GM19193 (cell line): ENCODE results near the gene STARD5.

Experiments
- POLR2A ChIP-seq: IDR thresholded peaks from 4 replicates; pipeline ENCODE4 v1.6.1; 2011; ENCODE audit not compliant: insufficient read depth, insufficient read length; ENCODE audit errors: extremely low read depth

The STARD5 gene

GRCh38 chr15:81326466-81327212 is 2.7 kb upstream of the STARD5 start:
- no peak for TF ChIP-seq POLR2A

GRCh38 chr15:81323559-81323943 is 390 bp downstream of the STARD5 start:
- no peak for TF ChIP-seq POLR2A

- no peak for TF ChIP-seq POLR2A
Measured at GRCh38 chr15:81322676-81323253, 1.2 kb downstream of the STARD5 start.

GRCh38 chr15:81321667-81322066 is 2.3 kb downstream of the STARD5 start:
- TF ChIP-seq POLR2A = no peak

- TF ChIP-seq POLR2A = no peak
Measured at GRCh38 chr15:81317642-81318017, 6.3 kb downstream of the STARD5 start.

- no peak for TF ChIP-seq POLR2A
Measured at GRCh38 chr15:81316267-81316666, 7.7 kb downstream of the STARD5 start.

GRCh38 chr15:81315452-81316175 is 8.3 kb downstream of the STARD5 start:
- no peak for TF ChIP-seq POLR2A

GRCh38 chr15:81314378-81314777 is 9.6 kb downstream of the STARD5 start:
- no peak for TF ChIP-seq POLR2A

GRCh38 chr15:81313686-81314085 is 10.3 kb downstream of the STARD5 start:
- TF ChIP-seq POLR2A = no peak

- TF ChIP-seq POLR2A = no peak
Measured at GRCh38 chr15:81312790-81313543, 11.0 kb downstream of the STARD5 start.

- TF ChIP-seq POLR2A = no peak
Measured at GRCh38 chr15:81311752-81312464, 12.0 kb downstream of the STARD5 start.

GRCh38 chr15:81310480-81310879 is 13.5 kb downstream of the STARD5 start:
- no peak for TF ChIP-seq POLR2A

- no peak for TF ChIP-seq POLR2A
Measured at GRCh38 chr15:81309647-81310450, 14.1 kb downstream of the STARD5 start.

GRCh38 chr15:81308260-81308659 is 15.7 kb downstream of the STARD5 start:
- no peak for TF ChIP-seq POLR2A
